ENCODE measurements around the gene APOLD1.

The APOLD1 gene

DNA sequence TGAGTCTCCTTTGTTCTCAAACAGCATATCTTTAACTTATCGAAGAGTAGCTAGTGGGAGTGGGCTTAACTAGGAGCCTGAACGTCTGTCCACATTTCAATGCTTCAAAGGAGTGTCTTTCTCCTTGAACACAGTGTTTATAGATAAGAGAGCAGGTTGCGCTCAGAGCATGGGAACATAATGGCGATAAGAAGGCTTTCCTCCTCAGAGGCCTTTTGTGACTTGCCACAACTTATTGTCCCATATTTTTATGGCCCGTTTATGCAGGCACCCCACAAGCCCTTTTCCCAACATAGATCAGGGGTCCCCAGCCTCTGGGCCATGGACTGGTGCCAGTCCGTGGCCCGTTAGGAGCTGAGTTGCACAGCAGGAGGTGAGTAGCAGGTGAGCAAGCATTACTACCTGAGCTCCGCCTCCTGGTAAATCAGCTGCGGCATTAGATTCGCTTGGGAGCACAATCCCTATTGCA is 25.1 kb downstream of the APOLD1 start:
- DNase-seq (ENCODE audit: extremely low read depth, low read depth): no peak
- TF ChIP-seq, protein P1, sequence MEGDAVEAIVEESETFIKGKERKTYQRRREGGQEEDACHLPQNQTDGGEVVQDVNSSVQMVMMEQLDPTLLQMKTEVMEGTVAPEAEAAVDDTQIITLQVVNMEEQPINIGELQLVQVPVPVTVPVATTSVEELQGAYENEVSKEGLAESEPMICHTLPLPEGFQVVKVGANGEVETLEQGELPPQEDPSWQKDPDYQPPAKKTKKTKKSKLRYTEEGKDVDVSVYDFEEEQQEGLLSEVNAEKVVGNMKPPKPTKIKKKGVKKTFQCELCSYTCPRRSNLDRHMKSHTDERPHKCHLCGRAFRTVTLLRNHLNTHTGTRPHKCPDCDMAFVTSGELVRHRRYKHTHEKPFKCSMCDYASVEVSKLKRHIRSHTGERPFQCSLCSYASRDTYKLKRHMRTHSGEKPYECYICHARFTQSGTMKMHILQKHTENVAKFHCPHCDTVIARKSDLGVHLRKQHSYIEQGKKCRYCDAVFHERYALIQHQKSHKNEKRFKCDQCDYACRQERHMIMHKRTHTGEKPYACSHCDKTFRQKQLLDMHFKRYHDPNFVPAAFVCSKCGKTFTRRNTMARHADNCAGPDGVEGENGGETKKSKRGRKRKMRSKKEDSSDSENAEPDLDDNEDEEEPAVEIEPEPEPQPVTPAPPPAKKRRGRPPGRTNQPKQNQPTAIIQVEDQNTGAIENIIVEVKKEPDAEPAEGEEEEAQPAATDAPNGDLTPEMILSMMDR (IDR thresholded peaks at IDR 0.05; ENCODE audit: low read depth, low read length): no peak

DNA sequence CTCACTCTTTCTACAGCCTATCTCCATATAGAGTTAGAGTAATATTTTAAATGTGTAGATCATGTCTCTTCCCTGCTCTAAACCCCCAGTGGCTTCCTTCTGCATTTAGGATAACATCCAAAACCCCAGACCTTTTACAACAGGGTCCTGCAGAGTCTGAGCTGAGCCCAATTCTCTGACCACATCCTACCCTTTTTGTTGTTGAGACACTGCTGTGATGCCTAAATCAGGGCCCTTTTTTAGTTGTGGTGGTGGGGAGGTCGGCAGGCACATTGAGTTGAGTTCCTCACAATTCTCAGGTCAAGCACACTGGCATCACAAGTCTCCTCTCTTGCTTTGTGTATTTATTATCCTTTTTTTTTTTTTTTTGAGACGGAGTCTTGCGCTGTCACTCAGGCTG is 25.9 kb downstream of the APOLD1 start:
- TF ChIP-seq, protein P1 (IDR thresholded peaks at IDR 0.05; ENCODE audit: low read depth, low read length): no peak
- DNase-seq (ENCODE audit: extremely low read depth, low read depth): no peak

DNA sequence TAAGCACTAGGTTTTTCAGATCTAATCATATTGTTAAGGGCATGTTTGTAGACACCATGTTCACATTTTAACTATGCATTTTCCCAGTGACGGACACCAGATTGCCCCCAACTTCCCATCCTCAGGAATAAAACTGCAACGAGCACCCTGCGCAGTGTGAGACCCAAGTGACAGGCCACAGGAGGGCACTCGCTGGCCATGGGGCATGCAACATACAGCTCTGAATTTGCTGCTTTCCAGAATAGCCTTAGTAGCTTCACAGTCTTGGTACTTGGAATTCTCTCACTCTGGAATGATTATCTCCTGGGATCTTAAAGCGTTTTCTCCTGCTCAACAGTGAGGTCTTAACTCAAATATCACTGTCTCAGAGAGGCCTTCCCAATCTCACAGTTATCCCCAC is 26.7 kb downstream of the APOLD1 start:
- TF ChIP-seq, protein P1 (IDR thresholded peaks at IDR 0.05; ENCODE audit: low read depth, low read length): no peak
- DNase-seq (ENCODE audit: extremely low read depth, low read depth): no peak

DNA sequence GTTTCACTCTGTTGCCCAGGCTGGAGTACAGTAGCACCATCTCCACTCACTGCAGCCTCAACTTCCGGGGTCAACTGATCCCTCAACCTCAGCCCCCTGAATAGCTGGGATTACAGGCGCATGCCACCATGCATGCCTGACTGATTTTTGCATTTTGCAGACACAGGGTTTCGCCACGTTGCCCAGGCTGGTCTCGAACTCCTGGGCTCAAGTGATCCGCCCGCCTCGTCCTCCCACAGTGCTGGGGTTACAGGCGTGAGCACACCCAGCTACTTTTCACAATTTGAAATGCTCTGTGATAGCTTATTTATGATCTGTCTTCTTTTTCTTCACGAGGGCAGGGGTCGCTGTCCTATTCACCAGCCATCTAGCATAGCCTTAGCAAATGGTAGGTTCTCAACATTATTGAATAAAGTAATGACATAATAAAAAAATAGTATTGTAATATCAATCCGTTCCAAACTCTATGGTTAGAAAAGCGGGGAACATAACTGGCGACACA is 27.2 kb downstream of the APOLD1 start:
- TF ChIP-seq, protein P1 (IDR thresholded peaks at IDR 0.05; ENCODE audit: low read depth, low read length): no peak
- DNase-seq (ENCODE audit: extremely low read depth, low read depth): no peak

DNA sequence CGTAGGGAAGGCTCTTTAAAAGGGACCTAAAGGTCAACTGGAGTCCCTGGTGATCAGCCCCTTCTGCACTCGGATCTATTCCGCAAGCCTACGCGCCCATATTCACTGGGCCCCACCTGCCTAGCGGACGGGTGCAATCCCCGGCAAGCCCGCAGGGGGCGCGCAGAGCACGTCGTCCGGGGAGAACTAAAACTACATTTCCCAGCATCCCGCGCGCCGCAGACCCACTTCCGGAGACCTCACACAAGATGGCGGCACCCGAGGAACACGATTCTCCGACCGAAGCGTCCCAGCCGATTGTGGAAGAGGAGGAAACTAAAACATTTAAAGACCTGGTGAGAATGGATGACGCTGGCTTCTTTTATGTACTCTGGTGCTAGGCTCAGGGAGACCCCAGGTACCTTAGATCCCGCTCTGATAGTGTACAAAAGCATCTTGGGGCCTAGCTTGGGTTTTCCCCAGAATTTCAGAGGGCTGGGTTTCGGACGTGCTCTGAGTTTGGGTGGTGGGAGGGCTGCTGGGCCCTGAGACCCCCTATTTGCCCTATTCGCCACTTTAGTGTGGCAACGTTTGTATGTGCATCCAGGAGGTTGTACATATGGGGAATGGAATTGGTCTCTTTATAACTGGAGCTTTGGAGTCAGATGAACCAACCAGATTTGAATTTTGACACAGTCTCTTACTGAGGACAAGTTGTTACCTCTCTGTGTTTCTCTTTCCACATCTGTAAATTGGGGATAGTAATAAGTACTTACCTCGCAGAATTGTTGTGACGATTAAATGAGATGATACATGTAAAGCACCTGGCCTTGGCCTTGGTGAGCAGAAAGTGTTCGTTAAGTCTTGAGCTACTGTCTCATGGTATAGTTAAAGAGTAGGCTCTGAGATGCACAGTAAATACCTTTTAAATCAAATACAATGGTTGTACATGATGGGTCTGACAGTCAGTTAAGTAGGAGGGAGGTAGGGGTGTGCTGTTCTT is 28.0 kb downstream of the APOLD1 start, which contains the start of gene DDX47:
DDX47 (plus strand) TSS at position 227 of the 982 bp plus-strand sequence; CDS start at position 249, 22 bp downstream.
- TF ChIP-seq, protein P1 (IDR thresholded peaks at IDR 0.05; ENCODE audit: low read depth, low read length): peak; percentile 98
- DNase-seq (ENCODE audit: extremely low read depth, low read depth): peak; percentile 73

DNA sequence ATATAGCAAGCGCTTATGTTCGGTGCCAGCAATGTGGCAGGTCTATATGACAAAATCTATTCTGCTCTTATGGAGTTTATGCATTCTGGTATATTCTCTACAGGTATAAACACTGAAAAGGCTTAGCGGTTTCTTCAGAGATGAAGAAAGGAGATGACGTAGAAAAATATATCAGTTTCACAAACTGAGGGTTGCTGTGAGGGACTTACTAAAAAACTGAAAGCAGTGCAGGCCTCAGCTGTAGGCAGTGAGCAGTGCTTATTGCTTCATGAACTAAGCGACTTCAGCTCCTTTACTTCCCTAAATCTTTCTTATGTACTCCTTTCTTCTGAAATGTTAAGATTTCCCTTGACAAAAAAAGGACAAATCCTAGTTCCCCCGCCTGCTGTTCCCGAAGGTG is 32.2 kb downstream of the APOLD1 start:
- no peak for DNase-seq (ENCODE audit: extremely low read depth, low read depth)
- TF ChIP-seq, protein P1 (IDR thresholded peaks at IDR 0.05; ENCODE audit: low read depth, low read length): no peak

DNA sequence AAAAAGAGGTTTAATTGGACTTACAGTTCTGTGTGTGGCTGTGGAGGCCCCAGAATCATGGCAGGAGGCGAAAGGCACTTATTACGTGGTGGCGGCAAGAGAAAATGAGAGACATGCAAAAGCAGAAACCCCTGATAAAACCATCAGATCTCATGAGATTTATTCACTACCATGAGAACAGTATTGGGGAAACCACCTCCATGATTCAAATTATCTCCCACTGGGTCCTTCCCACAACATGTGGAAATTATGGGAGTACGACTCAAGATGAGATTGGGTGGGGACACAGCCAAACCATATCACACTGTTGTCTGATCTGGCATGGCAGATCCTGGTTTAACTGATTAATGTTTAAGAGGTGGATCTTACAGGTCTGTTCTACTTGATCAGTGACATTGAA is 33.2 kb downstream of the APOLD1 start:
- DNase-seq (ENCODE audit: extremely low read depth, low read depth): no peak
- TF ChIP-seq, protein P1 (IDR thresholded peaks at IDR 0.05; ENCODE audit: low read depth, low read length): no peak
